GM12878 (cell line): Measurements from ENCODE around the gene HOXA1. TPM values are rescaled to one million over a fixed set of nuclear protein-coding genes. Genes with fewer than 3 reads are reported as not detected.

Experiments used
- ATAC-seq: fragments of 200-7000 bp; cut with Tn5 transposase; 3 replicates; pipeline ENCODE4 v1.9.1; 2020; ENCODE audit warnings: mild to moderate bottlenecking, moderate library complexity
- BruUV-seq: library from RNA; stranded (reverse); fragments of 400-500 nt; replicated peaks from 2 replicates; lab custom pipeline; 2021; lab: Mats Ljungman, UMichigan
- CTCF ChIA-PET: fragments of 300-600 bp; sonication (Branson Sonifier 250); formaldehyde crosslinking; extraction: SDS; loops from one replicate; lab custom pipeline; 2021; ENCODE audit warnings: inconsistent platforms; lab: Yijun Ruan, JAX
- POLR2A ChIA-PET: fragments of 350-600 bp; formaldehyde crosslinking; extraction: SDS; loops from one replicate; lab custom pipeline; 2021; ENCODE audit warnings: inconsistent platforms; lab: Charles Lee
- RAD21 ChIA-PET: fragments of 300-600 bp; sonication (Branson Sonifier 250); formaldehyde crosslinking; loops from one replicate; lab custom pipeline; 2023; ENCODE audit warnings: antibody characterized with exemption; ENCODE audit not compliant: unreplicated experiment; lab: Charles Lee
- SMC1A ChIA-PET: fragments of 300-600 bp; sonication (Branson Sonifier 250); formaldehyde crosslinking; loops from one replicate; lab custom pipeline; 2023; ENCODE audit not compliant: unreplicated experiment, uncharacterized antibody; lab: Charles Lee
- DNase-seq: peaks from one replicate; pipeline ENCODE4 v3.0.0-alpha.2; 2011; ENCODE audit warnings: low read depth, low spot score
- FAIRE-seq: peaks from 3 replicates; lab custom pipeline; 2011; peaks lifted over from hg19 to GRCh38; lab: Jason Lieb, UNC
- H2AFZ ChIP-seq: 2 replicates; pipeline ENCODE4 v1.6.0; 2011; ENCODE audit warnings: low read depth, low read length, control low read depth; ENCODE audit not compliant: control insufficient read depth
- H3K27ac ChIP-seq: 2 replicates; pipeline ENCODE4 v1.5.1; 2011; ENCODE audit warnings: control low read depth; ENCODE audit not compliant: control insufficient read depth, insufficient read depth
- H3K27me3 ChIP-seq, 2 experiments: replicated peaks in 1 of 2; 2 replicates each; pipeline versions ENCODE4 v1.6.0 to v1.6.1; 2011; ENCODE audit warnings: low read length in 1 of 2; ENCODE audit not compliant: control insufficient read depth in 2 of 2, insufficient read depth in 2 of 2
- H3K36me3 ChIP-seq, 2 experiments: 2 replicates each; pipeline ENCODE4 v1.5.1; 2011; ENCODE audit warnings: low read length in 1 of 2; ENCODE audit not compliant: control insufficient read depth in 2 of 2, insufficient read depth in 2 of 2
- H3K4me1 ChIP-seq: 2 replicates; pipeline ENCODE4 v1.6.1; 2011; ENCODE audit warnings: mild to moderate bottlenecking, low read length, moderate library complexity, mixed read lengths; ENCODE audit not compliant: control insufficient read depth, insufficient read depth
- H3K4me2 ChIP-seq: 2 replicates; pipeline ENCODE4 v1.6.0; 2011; ENCODE audit warnings: control low read depth; ENCODE audit not compliant: control insufficient read depth, insufficient read depth
- H3K4me3 ChIP-seq: fragments of 200-600 bp; sonication (generic); 2 replicates; pipeline ENCODE4 v1.5.1; 2016
- H3K79me2 ChIP-seq: 2 replicates; pipeline ENCODE4 v1.6.0; 2011; ENCODE audit warnings: low read length; ENCODE audit not compliant: control insufficient read depth, insufficient read depth
- H3K9ac ChIP-seq: 2 replicates; pipeline ENCODE4 v1.8.0; 2011; ENCODE audit warnings: low read length, control low read depth, mixed read lengths; ENCODE audit not compliant: control insufficient read depth, insufficient read depth
- H3K9me3 ChIP-seq: replicated peaks from 3 replicates; pipeline ENCODE4 v1.5.1; 2011; ENCODE audit warnings: mild to moderate bottlenecking, low read length; ENCODE audit not compliant: control insufficient read depth, insufficient read depth
- H4K20me1 ChIP-seq: 2 replicates; pipeline ENCODE4 v1.6.0; 2011; ENCODE audit not compliant: control insufficient read depth, insufficient read depth
- BCL11A ChIP-seq: IDR thresholded peaks from 2 replicates; pipeline ENCODE4 v1.6.1; 2011; ENCODE audit warnings: low read depth, low read length
- CHD4 ChIP-seq: fragments of 200-600 bp; sonication (generic); IDR thresholded peaks from 2 replicates; pipeline ENCODE4 v1.6.1; 2016; ENCODE audit warnings: mild to moderate bottlenecking
- GATAD2B ChIP-seq: fragments of 450-650 bp; conservative IDR thresholded peaks from 2 replicates; pipeline ENCODE4 v1.6.1; 2017; ENCODE audit warnings: low read depth, mild to moderate bottlenecking, moderate library complexity
- MYC ChIP-seq: IDR thresholded peaks from 2 replicates; pipeline ENCODE4 v1.6.1; 2011; ENCODE audit warnings: mild to moderate bottlenecking, low read length, moderate library complexity, inconsistent platforms; ENCODE audit not compliant: insufficient read depth, insufficient replicate concordance, insufficient read length, severe bottlenecking
- NBN ChIP-seq: fragments of 450-650 bp; IDR thresholded peaks from 2 replicates; pipeline ENCODE4 v1.6.1; 2016
- POLR2A ChIP-seq: IDR thresholded peaks from 2 replicates; pipeline ENCODE4 v1.6.1; 2011; ENCODE audit warnings: low read depth, mild to moderate bottlenecking, low read length
- SMARCA5 ChIP-seq: fragments of 450-650 bp; IDR thresholded peaks from 2 replicates; pipeline ENCODE4 v1.6.1; 2017; ENCODE audit warnings: mild to moderate bottlenecking
- TBL1XR1 ChIP-seq: IDR thresholded peaks from 2 replicates; pipeline ENCODE4 v1.6.1; 2012; ENCODE audit warnings: low read depth, low read length, improper control_type of control experiment
- WGBS: methylation state at CpG from one replicate; pipeline ENCODE4 v1.1.6; 2016; ENCODE audit warnings: low lambda C conversion rate; ENCODE audit not compliant: insufficient replicate concordance, insufficient coverage; ENCODE audit errors: missing lambda C conversion rate; 5-methylcytosine and 5-hydroxymethylcytosine counted together
- in situ Hi-C: fragments of 300-500 bp; cut with MboI; formaldehyde crosslinking; loops from 9 replicates; pipeline ENCODE4 v1.14.3; 2018; ENCODE audit warnings: mixed read lengths
- intact Hi-C: fragments of 100-400 bp; cut with micrococcal nuclease; formaldehyde crosslinking; loops from one replicate; pipeline ENCODE4 v1.14.2; 2022; ENCODE audit not compliant: unreplicated experiment
- polyA plus RNA-seq, 11 experiments: library from polyadenylated mRNA; depleted of rRNA in 4 of 11; unstranded in 6 of 11; stranded (reverse) in 5 of 11; fragments of >200 nt; fragmentation: Nextera tagmentation in 4 of 11; fragmentation: Illumina TruSeq in 1 of 11; extraction: Ambion mirVana in 4 of 11; extraction: Trizol in 1 of 11; gene quantifications; 1 replicate in 1 of 11; 2 replicates in 10 of 11; pipeline versions ENCODE4 v1.2.1 to v1.2.3, GENCODE V29; 2011 to 2016; ENCODE audit warnings: inconsistent platforms in 2 of 11, missing spikeins in 2 of 11, low read depth in 1 of 11
- total RNA-seq, 4 experiments: library from RNA; depleted of rRNA in 3 of 4; stranded (reverse); fragments of >200 nt in 3 of 4; fragmentation: Illumina TruSeq in 1 of 4; extraction: Trizol in 1 of 4; gene quantifications; 2 replicates each; pipeline versions ENCODE4 v1.2.1 to v1.2.3, GENCODE V29; 2013 to 2021
- TF ChIP-seq, protein P1 (sequence below): fragments of 450-650 bp; IDR thresholded peaks from 2 replicates; pipeline ENCODE4 v1.6.1; 2017; ENCODE audit warnings: mild to moderate bottlenecking, moderate library complexity
- TF ChIP-seq, protein P2 (sequence below): IDR thresholded peaks from 2 replicates; pipeline ENCODE4 v1.6.1; 2012; ENCODE audit warnings: mild to moderate bottlenecking, low read depth, low read length

Gene HOXA1
- total and polyA plus RNA-seq, 10 of the 15 experiments (the other 5 are each of a cell fraction or from before 2014, with no cell fraction given) = 0.06 to 1.7 (median 0.18) TPM; not detected in 3

DNA sequence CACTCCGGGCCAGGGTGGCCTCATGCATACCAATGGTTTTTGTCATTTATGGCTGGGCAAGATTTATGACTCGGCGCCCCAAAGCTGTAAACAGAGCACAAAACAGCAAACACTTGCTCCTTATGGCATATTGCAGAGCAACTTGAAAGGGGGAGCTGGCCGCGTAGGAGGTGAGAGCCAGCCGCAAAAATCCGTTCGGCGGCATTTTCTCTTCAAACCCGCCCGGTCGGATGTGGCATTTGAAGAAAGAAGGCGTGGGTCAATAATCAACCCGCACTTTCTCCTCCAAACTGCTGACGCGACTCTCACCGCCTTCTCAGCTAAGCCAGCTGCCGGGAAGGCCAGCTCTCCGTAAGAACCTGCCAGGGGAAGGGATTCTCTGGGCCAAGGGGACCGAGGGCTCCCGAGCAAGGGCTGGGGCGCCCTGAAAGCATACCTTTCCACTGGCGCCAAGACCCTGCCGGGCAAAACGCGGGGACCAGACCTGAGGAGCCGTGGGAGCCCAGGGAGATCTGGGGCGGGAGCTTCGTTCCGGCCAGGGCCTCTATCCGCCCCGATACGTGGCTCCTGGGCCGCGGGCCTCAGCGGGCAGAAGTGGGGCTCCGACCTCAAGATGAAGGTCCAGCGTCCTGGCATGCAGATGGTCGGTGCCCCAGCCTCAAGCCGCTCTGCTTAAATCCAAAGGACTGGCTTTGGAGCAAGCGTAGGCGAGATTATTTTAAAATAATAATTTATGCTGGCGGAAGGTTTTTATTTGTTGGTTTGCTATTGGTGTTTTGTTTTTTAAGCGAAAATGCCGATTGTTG is 19.6 kb upstream of the HOXA1 start:
- RAD21 ChIA-PET = interaction anchor here (1.4 kb wide), 1 partner anchor 261 kb away, joined by 3 read pairs; no protein-coding TSS in a partner anchor
- H3K4me2 ChIP-seq = no peak overlapping the region
- H3K9me3 ChIP-seq = no peaks in the 10 kb centered on the region
- no peaks in the 10 kb centered on the region; the same call in 1 of the 2 replicates for H4K20me1 ChIP-seq
- H3K36me3 ChIP-seq = no peaks in the 10 kb centered on the region
- BruUV-seq = no TSS peak
- CTCF ChIA-PET = no interaction called here
- H3K4me1 ChIP-seq = no peaks in the 10 kb centered on the region
- intact Hi-C loops (no loop called here), in situ Hi-C loops (no loop called here)
- DNase-seq (no peak), ATAC-seq (no peak), FAIRE-seq (no peak)
- H3K27ac ChIP-seq = no peak overlapping the region
- SMC1A ChIA-PET = no interaction called here
- no peak for TF ChIP-seq BCL11A
- no peaks in the 10 kb centered on the region for H3K27me3 ChIP-seq
- H3K79me2 ChIP-seq = no peaks in the 10 kb centered on the region
- 76% methylated on average over 45 of the region's 45 CpGs for WGBS
- H2AFZ ChIP-seq = no peak overlapping the region
- POLR2A ChIA-PET = no interaction called here
- no peak overlapping the region for H3K4me3 ChIP-seq
- H3K9ac ChIP-seq = no peak overlapping the region

DNA sequence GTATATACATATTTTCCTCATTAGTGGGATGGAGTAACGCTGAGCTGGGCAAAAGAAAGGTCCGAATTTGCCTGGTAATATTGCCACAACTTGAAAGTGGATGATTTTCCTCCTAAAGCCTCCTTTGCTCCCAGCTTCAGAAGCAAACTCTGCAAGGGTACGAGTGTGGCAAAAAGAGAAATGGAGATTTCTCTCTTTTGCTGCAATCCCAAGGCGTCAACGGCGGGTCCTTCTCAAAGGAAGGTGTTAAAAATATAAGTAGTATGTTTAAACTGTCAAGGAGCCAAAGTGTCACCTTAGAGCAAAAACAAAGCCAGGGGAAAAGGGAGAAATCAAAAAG is 19.1 kb upstream of the HOXA1 start:
- 75% methylated on average over 6 of the region's 6 CpGs for WGBS
- Histone ChIP-seq H4K20me1 (no peaks in the 10 kb centered on the region; the same call in 1 of the 2 replicates), H3K4me1 (no peaks in the 10 kb centered on the region), H3K9ac (no peak overlapping the region), H3K79me2 (no peaks in the 10 kb centered on the region), H3K4me2 (no peak overlapping the region), H3K27me3 (no peaks in the 10 kb centered on the region), H3K27ac (no peak overlapping the region), H3K9me3 (no peaks in the 10 kb centered on the region), H2AFZ (no peak overlapping the region), H3K4me3 (no peak overlapping the region), H3K36me3 (no peaks in the 10 kb centered on the region)
- POLR2A ChIA-PET = no interaction called here
- FAIRE-seq = no peak
- SMC1A ChIA-PET = no interaction called here
- in situ Hi-C loops = no loop called here
- CTCF ChIA-PET = no interaction called here
- no peak for DNase-seq
- intact Hi-C loops = no loop called here
- no TSS peak for BruUV-seq
- no peak for ATAC-seq
- RAD21 ChIA-PET = interaction anchor here (1.4 kb wide), 1 partner anchor 260 kb away, joined by 3 read pairs; no protein-coding TSS in a partner anchor
- TF ChIP-seq, protein P1, sequence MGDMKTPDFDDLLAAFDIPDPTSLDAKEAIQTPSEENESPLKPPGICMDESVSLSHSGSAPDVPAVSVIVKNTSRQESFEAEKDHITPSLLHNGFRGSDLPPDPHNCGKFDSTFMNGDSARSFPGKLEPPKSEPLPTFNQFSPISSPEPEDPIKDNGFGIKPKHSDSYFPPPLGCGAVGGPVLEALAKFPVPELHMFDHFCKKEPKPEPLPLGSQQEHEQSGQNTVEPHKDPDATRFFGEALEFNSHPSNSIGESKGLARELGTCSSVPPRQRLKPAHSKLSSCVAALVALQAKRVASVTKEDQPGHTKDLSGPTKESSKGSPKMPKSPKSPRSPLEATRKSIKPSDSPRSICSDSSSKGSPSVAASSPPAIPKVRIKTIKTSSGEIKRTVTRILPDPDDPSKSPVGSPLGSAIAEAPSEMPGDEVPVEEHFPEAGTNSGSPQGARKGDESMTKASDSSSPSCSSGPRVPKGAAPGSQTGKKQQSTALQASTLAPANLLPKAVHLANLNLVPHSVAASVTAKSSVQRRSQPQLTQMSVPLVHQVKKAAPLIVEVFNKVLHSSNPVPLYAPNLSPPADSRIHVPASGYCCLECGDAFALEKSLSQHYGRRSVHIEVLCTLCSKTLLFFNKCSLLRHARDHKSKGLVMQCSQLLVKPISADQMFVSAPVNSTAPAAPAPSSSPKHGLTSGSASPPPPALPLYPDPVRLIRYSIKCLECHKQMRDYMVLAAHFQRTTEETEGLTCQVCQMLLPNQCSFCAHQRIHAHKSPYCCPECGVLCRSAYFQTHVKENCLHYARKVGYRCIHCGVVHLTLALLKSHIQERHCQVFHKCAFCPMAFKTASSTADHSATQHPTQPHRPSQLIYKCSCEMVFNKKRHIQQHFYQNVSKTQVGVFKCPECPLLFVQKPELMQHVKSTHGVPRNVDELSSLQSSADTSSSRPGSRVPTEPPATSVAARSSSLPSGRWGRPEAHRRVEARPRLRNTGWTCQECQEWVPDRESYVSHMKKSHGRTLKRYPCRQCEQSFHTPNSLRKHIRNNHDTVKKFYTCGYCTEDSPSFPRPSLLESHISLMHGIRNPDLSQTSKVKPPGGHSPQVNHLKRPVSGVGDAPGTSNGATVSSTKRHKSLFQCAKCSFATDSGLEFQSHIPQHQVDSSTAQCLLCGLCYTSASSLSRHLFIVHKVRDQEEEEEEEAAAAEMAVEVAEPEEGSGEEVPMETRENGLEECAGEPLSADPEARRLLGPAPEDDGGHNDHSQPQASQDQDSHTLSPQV = no peak
- TF ChIP-seq CHD4 (no peak), NBN (no peak), GATAD2B (no peak), POLR2A (no peak), MYC (no peak), SMARCA5 (no peak), TBL1XR1 (no peak)
- TF ChIP-seq, protein P2, sequence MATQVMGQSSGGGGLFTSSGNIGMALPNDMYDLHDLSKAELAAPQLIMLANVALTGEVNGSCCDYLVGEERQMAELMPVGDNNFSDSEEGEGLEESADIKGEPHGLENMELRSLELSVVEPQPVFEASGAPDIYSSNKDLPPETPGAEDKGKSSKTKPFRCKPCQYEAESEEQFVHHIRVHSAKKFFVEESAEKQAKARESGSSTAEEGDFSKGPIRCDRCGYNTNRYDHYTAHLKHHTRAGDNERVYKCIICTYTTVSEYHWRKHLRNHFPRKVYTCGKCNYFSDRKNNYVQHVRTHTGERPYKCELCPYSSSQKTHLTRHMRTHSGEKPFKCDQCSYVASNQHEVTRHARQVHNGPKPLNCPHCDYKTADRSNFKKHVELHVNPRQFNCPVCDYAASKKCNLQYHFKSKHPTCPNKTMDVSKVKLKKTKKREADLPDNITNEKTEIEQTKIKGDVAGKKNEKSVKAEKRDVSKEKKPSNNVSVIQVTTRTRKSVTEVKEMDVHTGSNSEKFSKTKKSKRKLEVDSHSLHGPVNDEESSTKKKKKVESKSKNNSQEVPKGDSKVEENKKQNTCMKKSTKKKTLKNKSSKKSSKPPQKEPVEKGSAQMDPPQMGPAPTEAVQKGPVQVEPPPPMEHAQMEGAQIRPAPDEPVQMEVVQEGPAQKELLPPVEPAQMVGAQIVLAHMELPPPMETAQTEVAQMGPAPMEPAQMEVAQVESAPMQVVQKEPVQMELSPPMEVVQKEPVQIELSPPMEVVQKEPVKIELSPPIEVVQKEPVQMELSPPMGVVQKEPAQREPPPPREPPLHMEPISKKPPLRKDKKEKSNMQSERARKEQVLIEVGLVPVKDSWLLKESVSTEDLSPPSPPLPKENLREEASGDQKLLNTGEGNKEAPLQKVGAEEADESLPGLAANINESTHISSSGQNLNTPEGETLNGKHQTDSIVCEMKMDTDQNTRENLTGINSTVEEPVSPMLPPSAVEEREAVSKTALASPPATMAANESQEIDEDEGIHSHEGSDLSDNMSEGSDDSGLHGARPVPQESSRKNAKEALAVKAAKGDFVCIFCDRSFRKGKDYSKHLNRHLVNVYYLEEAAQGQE = no peak
